Measurements from ENCODE around the gene DMRTA1. TPM values are rescaled to one million over a fixed set of nuclear protein-coding genes. Genes with fewer than 3 reads are reported as not detected.
A peak's percentile ranks its signal among the peaks of the same experiment; 100 is the strongest.
"Not testable (repeated sequence)": the region's sequence is repeated elsewhere in the genome, so short reads cannot be mapped to it uniquely, and the experiment has no call there.

The DMRTA1 gene
- total and polyA plus RNA-seq, 8 donors: 1.8 to 3.3 (median 2.5) TPM

DNA sequence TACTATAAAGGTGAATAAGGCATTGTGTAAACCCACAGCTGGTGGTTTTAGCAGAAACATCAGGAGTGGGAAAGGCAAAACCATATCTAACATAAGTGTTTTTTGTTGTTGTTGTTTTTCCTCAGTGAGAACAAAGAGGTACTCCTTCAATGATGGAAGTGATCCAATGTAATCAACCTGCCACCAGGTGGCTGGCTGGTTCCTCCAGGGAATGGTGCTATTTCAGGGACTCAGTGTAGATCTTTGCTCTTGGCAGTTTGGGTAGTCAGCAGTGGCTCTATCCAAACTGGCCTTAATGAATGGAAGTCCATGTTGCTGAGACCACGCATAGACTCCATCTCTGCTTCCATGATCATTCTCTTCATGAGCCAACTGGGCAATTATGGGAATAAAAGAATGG is 10.8 kb downstream of the DMRTA1 start:
- H3K27me3 ChIP-seq: no peaks in the 10 kb centered on the region
- DNase-seq (no peak), ATAC-seq (no peak)
- no peak overlapping the region for H3K4me3 ChIP-seq
- intact Hi-C loops (cut with DNase I): no loop called here
- TF ChIP-seq, protein P1, sequence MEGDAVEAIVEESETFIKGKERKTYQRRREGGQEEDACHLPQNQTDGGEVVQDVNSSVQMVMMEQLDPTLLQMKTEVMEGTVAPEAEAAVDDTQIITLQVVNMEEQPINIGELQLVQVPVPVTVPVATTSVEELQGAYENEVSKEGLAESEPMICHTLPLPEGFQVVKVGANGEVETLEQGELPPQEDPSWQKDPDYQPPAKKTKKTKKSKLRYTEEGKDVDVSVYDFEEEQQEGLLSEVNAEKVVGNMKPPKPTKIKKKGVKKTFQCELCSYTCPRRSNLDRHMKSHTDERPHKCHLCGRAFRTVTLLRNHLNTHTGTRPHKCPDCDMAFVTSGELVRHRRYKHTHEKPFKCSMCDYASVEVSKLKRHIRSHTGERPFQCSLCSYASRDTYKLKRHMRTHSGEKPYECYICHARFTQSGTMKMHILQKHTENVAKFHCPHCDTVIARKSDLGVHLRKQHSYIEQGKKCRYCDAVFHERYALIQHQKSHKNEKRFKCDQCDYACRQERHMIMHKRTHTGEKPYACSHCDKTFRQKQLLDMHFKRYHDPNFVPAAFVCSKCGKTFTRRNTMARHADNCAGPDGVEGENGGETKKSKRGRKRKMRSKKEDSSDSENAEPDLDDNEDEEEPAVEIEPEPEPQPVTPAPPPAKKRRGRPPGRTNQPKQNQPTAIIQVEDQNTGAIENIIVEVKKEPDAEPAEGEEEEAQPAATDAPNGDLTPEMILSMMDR (IDR thresholded peaks at IDR 0.05): no peak
- no peak overlapping the region for H3K27ac ChIP-seq
- H3K36me3 ChIP-seq: no peaks in the 10 kb centered on the region
- H3K9me3 ChIP-seq: no peaks in the 10 kb centered on the region
- no peaks in the 10 kb centered on the region for H3K4me1 ChIP-seq

DNA sequence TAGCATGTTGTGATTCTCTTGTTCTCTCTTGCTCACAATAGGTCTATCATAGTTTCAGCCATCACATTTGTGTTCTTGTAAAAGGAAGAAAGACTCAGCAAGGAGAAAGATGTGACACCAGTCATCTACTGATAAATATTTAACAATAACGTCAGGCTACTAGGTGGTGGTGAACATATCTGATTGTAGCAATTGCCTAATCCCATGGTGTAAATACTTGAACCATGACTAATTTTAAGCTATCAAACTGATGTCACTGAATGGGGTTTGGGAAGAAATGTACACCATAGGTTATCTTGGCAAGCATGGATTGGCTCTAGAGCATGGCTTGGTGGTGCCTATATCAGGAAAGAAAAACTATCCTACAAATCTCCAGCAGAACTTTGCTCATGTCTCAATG is 16.6 kb downstream of the DMRTA1 start:
- no peak overlapping the region for H3K4me3 ChIP-seq
- H3K4me1 ChIP-seq: no peaks in the 10 kb centered on the region
- H3K36me3 ChIP-seq: no peaks in the 10 kb centered on the region
- TF ChIP-seq, protein P1 (IDR thresholded peaks at IDR 0.05): no peak
- no peak for ATAC-seq
- DNase-seq: no peak
- no peaks in the 10 kb centered on the region for H3K27me3 ChIP-seq
- H3K9me3 ChIP-seq: no peaks in the 10 kb centered on the region
- no peak overlapping the region for H3K27ac ChIP-seq
- intact Hi-C loops (cut with DNase I): no loop called here

DNA sequence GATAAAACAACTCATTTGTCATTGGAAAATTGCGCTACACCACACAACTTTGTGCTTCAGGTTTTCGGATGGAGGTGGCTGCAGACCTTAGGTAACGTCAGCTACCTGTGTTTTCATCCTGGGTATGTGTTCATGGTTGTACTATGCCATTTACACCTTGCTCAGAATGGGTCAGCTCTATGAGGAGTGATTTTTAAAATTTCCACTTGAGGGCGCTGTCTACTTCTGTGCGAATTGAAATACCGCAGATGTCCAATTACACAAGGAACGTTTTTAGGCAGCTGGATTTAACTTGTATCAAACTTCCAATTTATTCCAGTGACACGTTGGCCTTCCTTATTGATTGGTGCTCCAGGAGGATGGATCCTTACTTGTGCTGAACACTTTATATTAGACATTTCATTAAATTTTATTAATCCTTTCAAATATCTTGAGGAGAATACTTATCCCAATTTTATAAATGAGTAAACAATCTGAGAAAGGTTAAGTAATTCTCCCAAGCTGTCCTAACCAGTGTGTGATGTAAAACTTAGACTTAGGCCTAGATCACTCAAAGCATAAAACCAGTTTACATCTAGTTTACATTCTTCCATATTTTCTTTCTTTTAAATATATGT is 23.4 kb downstream of the DMRTA1 start:
- intact Hi-C loops (cut with DNase I): no loop called here
- Histone ChIP-seq H3K27me3 (no peaks in the 10 kb centered on the region), H3K9me3 (no peaks in the 10 kb centered on the region), H3K27ac (no peak overlapping the region), H3K36me3 (no peaks in the 10 kb centered on the region), H3K4me1 (no peaks in the 10 kb centered on the region), H3K4me3 (no peak overlapping the region)
- peak; percentile 84 for ATAC-seq
- TF ChIP-seq, protein P1 (IDR thresholded peaks at IDR 0.05): peak; percentile 33 to 55
- peak in 1 of 4 donors; percentile 37 for DNase-seq

- TF ChIP-seq, protein P1 (IDR thresholded peaks at IDR 0.05): no peak
- DNase-seq: no peak
- intact Hi-C loops (cut with DNase I): no loop called here
- no peak overlapping the region for H3K27ac ChIP-seq
- no peaks in the 10 kb centered on the region for H3K27me3 ChIP-seq
- H3K36me3 ChIP-seq: no peaks in the 10 kb centered on the region
- H3K9me3 ChIP-seq: peaks cover 0 to 14% of the 10 kb centered on the region in 2 donors
- no peaks in the 10 kb centered on the region for H3K4me1 ChIP-seq
- no peak for ATAC-seq
- no peak overlapping the region for H3K4me3 ChIP-seq
Observed at GRCh38 chr9:22481566-22481965, 34.9 kb downstream of the DMRTA1 start.

DNA sequence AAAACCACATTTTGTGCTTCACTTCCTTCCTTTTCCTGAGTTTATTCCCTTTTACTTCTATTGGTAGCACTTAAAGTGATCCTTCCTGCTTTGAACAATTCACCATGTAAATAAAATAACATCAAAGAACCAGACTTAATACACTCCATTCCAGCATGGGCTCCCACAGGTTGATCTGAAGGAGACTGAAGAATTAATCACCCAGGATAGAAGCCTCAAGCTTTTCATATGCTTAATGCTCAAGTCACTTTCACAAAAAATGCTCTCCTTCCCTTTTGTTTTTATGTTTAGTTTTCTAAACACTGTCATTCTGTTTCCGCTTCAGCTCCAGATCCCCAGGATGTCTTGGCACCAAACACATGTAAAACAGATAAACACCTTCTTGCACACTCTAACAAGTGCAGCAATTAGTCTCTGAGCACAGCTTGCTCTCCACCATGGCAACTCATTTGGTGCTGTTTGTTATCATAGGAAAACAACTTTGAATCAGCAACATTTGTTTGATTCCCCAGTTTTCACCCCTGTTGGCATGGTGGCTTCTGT is 37.0 kb downstream of the DMRTA1 start:
- intact Hi-C loops (cut with DNase I): no loop called here
- Histone ChIP-seq H3K9me3 (peaks cover 0 to 14% of the 10 kb centered on the region in 2 donors), H3K27ac (no peak overlapping the region), H3K4me1 (no peaks in the 10 kb centered on the region), H3K27me3 (no peaks in the 10 kb centered on the region), H3K4me3 (no peak overlapping the region), H3K36me3 (no peaks in the 10 kb centered on the region)
- no peak for ATAC-seq
- TF ChIP-seq, protein P1 (IDR thresholded peaks at IDR 0.05): no peak
- no peak for DNase-seq

DNA sequence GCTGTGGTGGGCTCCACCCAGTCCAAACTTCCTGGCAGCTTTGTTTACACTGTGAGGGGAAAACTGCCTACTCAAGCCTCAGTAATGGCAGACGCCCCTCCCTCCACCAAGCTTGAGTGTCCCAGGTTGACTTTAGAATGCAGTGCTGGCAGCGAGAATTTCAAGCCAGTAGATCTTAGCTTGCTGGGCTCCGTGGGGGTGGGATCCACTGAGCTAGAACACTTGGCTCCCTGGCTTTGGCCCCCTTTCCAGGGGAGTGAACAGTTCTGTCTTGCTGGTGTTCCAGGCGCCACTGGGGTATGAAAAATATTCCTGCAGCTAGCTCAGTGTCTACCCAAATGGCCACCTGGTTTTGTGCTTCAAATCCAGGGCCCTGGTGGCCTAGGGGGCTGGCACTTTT is 49.6 kb downstream of the DMRTA1 start:
- ATAC-seq; H3K4me1 ChIP-seq; H3K27me3 ChIP-seq; intact Hi-C loops (cut with DNase I); H3K27ac ChIP-seq; DNase-seq; H3K36me3 ChIP-seq; H3K9me3 ChIP-seq; H3K4me3 ChIP-seq: not testable (repeated sequence)

All from left lung (tissue), 10 donors.